Skin of body (tissue), 2 donors: ENCODE data around the gene CLTB. TPM values are rescaled to one million over a fixed set of nuclear protein-coding genes. Genes with fewer than 3 reads are reported as not detected.
"Not testable (repeated sequence)": the region's sequence is repeated elsewhere in the genome, so short reads cannot be mapped to it uniquely, and the experiment has no call there.

Experiments used
- DNase-seq: peaks from one replicate; lab custom pipeline; 2025; lab: John Stamatoyannopoulos, UW
- total RNA-seq: library from RNA; depleted of rRNA; stranded (reverse); fragments of >200 nt; gene quantifications from one replicate; pipeline ENCODE4 v1.2.3, GENCODE V29; 2014

CLTB gene
- total RNA-seq = 63.0 TPM

GRCh38 chr5:176415952-176416924, at the start of gene CLTB:
Gene CLTB, minus strand, starts transcription at chr5:176416539. Its CDS starts 176 bp downstream, at chr5:176416363.
- peak; percentile 76 for DNase-seq

- DNase-seq = no peak
Measured at GRCh38 chr5:176463113-176463764, 46.9 kb upstream of the CLTB start.

- no peak for DNase-seq
Measured at GRCh38 chr5:176461349-176461748, 45.0 kb upstream of the CLTB start.

- DNase-seq = no peak
Measured at GRCh38 chr5:176458904-176459561, 42.7 kb upstream of the CLTB start.

- DNase-seq = no peak
Measured at GRCh38 chr5:176454724-176455394, 38.5 kb upstream of the CLTB start.

GRCh38 chr5:176450077-176450476, 33.7 kb upstream of the CLTB start:
- no peak for DNase-seq

- DNase-seq = peak; percentile 99
Measured at GRCh38 chr5:176447978-176448608, 31.8 kb upstream of the CLTB start, which contains the start of gene FAF2. Gene FAF2, plus strand, starts transcription at chr5:176448385. Its CDS starts 23 bp downstream, at chr5:176448408.

GRCh38 chr5:176447591-176447977, 31.2 kb upstream of the CLTB start:
- no peak for DNase-seq

GRCh38 chr5:176446884-176447590, 30.7 kb upstream of the CLTB start:
- DNase-seq = no peak

GRCh38 chr5:176446028-176446665, 29.8 kb upstream of the CLTB start:
- no peak for DNase-seq

GRCh38 chr5:176444742-176445141, 28.4 kb upstream of the CLTB start:
- no peak for DNase-seq

GRCh38 chr5:176442911-176443310, 26.6 kb upstream of the CLTB start:
- DNase-seq = not testable (repeated sequence)

GRCh38 chr5:176441921-176442323, 25.6 kb upstream of the CLTB start:
- DNase-seq = no peak

GRCh38 chr5:176440927-176441706, 24.8 kb upstream of the CLTB start:
- DNase-seq = no peak

GRCh38 chr5:176438959-176439757, 22.8 kb upstream of the CLTB start:
- no peak for DNase-seq

GRCh38 chr5:176436656-176437055, 20.3 kb upstream of the CLTB start:
- DNase-seq = no peak

- DNase-seq = no peak
Measured at GRCh38 chr5:176432707-176433106, 16.4 kb upstream of the CLTB start.

- no peak for DNase-seq
Measured at GRCh38 chr5:176429972-176430371, 13.6 kb upstream of the CLTB start.
